Fibroblast of villous mesenchyme (primary cell): Measurements from ENCODE around the gene MSANTD7. TPM values are rescaled to one million over a fixed set of nuclear protein-coding genes. Genes with fewer than 3 reads are reported as not detected.

Experiments used
- DNase-seq: peaks from one replicate; pipeline ENCODE4 v3.0.0-alpha.2; 2010; ENCODE audit warnings: low read depth
- H3K4me3 ChIP-seq: 2 replicates; pipeline ENCODE4 v1.5.1; 2011; ENCODE audit warnings: low read depth, mild to moderate bottlenecking, low read length
- total RNA-seq: library from RNA; depleted of rRNA; stranded (reverse); fragments of >200 nt; gene quantifications from 2 replicates; pipeline ENCODE4 v1.2.3, GENCODE V29; 2012
- TF ChIP-seq, protein P1 (sequence below): IDR thresholded peaks from 2 replicates; pipeline ENCODE4 v1.5.1; 2012; ENCODE audit warnings: low read depth, mild to moderate bottlenecking, low read length; ENCODE audit not compliant: insufficient read depth

MSANTD7 gene
- 17.1 and 23.3 TPM in 2 replicates for total RNA-seq

DNA sequence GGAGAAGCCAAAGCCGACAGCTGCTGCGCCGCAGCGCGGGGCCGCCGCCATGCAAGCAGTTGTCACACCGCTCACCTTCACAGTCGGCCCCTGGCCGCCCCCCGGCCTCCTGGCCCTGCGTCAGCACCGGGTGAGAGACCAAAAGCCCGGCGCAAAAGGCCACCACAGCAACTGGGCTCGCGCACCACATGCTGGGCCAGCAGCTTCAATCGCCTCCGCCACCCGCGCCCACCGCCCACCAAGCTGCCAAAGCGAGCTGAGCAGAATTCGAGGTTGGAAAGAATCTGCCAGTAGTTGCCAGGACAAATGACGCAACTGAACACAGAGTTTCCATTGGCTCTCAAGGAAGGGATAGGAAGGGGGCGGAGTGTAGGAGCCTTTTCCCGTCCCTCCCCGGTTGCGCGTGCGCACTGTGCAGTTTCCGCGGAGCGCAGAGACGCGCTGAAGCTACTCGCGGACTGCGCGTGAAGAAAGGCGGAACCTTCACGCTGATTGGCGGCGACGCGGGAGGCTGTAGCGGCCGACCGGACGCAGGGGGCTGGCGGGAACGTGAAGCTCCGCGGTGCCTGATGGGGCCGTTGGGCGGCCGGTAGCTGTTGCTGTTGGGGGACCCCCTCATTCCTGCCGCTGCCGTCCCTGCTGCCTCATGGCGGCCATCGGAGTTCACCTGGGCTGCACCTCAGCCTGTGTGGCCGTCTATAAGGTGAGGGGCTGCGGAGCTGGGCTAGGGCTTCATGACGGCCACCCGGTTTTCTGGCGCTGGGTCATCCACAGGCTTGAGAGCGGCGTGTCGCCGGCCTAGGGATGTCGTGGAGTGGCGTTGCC, at the start of gene MSANTD7, which contains the start of the genes CDNF and HSPA14:
MSANTD7 (plus strand) TSS at position 550 of the 825 bp plus-strand sequence. CDS start 3,979 bp downstream, outside the sequence.
CDNF (minus strand) TSS at position 281 of the 825 bp plus-strand sequence; CDS start at position 190, 91 bp downstream.
HSPA14 (plus strand) TSS at position 550 of the 825 bp plus-strand sequence; CDS start at position 647, 97 bp downstream.
- peak within 1 kb of the TSS; percentile 100 for H3K4me3 ChIP-seq
- peak; percentile 99 for DNase-seq
- TF ChIP-seq, protein P1, sequence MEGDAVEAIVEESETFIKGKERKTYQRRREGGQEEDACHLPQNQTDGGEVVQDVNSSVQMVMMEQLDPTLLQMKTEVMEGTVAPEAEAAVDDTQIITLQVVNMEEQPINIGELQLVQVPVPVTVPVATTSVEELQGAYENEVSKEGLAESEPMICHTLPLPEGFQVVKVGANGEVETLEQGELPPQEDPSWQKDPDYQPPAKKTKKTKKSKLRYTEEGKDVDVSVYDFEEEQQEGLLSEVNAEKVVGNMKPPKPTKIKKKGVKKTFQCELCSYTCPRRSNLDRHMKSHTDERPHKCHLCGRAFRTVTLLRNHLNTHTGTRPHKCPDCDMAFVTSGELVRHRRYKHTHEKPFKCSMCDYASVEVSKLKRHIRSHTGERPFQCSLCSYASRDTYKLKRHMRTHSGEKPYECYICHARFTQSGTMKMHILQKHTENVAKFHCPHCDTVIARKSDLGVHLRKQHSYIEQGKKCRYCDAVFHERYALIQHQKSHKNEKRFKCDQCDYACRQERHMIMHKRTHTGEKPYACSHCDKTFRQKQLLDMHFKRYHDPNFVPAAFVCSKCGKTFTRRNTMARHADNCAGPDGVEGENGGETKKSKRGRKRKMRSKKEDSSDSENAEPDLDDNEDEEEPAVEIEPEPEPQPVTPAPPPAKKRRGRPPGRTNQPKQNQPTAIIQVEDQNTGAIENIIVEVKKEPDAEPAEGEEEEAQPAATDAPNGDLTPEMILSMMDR = no peak

- TF ChIP-seq, protein P1 = no peak
- no peak for DNase-seq
- no peak overlapping the region for H3K4me3 ChIP-seq
Observed at GRCh38 chr10:14798636-14799035, 39.5 kb upstream of the MSANTD7 start.

GRCh38 chr10:14800397-14800796, 37.7 kb upstream of the MSANTD7 start:
- no peak overlapping the region for H3K4me3 ChIP-seq
- TF ChIP-seq, protein P1 = no peak
- no peak for DNase-seq

- H3K4me3 ChIP-seq = no peak overlapping the region
- TF ChIP-seq, protein P1 = peak; percentile 13
- DNase-seq = no peak
Observed at GRCh38 chr10:14801723-14802122, 36.4 kb upstream of the MSANTD7 start.

DNA sequence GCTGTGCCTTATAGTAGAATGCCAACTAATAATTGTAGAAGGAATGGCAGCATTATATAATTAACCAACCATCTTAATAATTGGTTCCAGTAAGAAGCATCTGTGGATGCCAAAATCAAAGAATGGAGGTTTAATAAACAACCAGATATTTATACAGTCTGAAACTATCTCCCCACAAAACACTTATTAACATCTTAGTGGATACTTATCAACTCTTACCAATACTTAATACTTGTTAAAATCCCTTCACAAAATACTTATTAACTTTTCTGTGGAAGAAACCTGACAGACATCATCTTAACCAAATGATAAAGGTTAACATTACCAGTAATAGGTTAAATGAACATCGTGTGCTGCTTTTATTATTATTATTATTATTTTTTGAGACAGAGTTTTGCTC, 34.3 kb upstream of the MSANTD7 start:
- no peak for DNase-seq
- TF ChIP-seq, protein P1 = no peak
- H3K4me3 ChIP-seq = no peak overlapping the region

DNA sequence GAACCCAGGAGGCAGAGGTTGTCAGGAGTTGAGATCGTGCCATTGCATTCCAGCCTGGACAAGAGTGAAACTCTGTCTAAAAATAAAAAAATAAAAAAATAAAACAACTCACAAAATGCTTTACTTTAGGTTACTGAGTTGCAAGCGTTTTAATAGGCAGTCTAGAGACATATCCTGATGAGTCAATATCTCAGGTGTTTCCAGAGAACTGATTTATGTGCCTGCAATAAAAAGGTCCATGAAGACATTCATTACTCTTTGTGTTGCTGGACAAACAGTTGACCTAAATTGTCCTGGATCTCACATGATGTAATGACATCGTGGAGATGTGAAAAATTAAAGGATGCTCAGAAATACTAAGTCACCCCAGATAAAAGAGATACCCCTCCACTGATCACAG, 31.8 kb upstream of the MSANTD7 start:
- DNase-seq = no peak
- TF ChIP-seq, protein P1 = no peak
- no peak overlapping the region for H3K4me3 ChIP-seq
